GM19023 (cell line): ENCODE results near the gene ERF.
A peak's percentile ranks its signal among the peaks of the same experiment; 100 is the strongest.

Source experiments
- ATAC-seq: cut with Tn5 transposase; IDR thresholded peaks from one replicate; pipeline ENCODE4 v1.9.1; 2021; ENCODE audit warnings: mild to moderate bottlenecking, moderate library complexity; ENCODE audit not compliant: unreplicated experiment

ERF gene

GRCh38 chr19:42242512-42243409, 12.2 kb downstream of the ERF start, which contains the start of gene GSK3A:
TSS of gene GSK3A (minus strand) at chr19:42242602. CDS start at chr19:42242465, 137 bp downstream.
- ATAC-seq: peak; percentile 64

DNA sequence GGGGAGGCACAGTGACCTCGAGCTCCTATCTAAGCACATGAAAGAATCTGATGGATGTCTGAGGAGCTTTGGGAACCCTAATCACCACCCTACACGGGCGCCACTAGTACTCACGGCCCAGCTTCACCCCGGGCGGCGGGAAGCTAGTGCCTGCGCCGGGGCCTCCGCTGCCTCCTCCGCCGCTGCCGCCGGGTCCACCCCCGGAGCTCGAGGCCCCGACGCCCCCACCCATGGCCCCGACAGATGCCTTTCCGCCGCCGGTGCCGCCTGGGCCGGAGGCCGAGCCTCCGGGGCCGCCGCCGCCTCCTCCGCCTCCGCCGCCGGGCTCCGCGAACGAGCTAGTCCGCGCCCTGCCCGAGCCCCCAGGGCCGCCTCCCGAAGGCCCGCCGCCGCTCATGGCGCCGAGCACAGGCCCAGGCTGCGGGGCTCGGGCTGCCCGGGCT, 12.8 kb downstream of the ERF start:
- peak; percentile 0 for ATAC-seq

GRCh38 chr19:42241279-42241678, 13.6 kb downstream of the ERF start:
- ATAC-seq: no peak

GRCh38 chr19:42239544-42240220, 15.2 kb downstream of the ERF start:
- no peak for ATAC-seq

GRCh38 chr19:42235181-42235580, 19.7 kb downstream of the ERF start:
- no peak for ATAC-seq

GRCh38 chr19:42234364-42234763, 20.6 kb downstream of the ERF start:
- no peak for ATAC-seq

GRCh38 chr19:42233678-42234292, 21.1 kb downstream of the ERF start:
- no peak for ATAC-seq

GRCh38 chr19:42233106-42233505, 21.8 kb downstream of the ERF start:
- ATAC-seq: no peak

DNA sequence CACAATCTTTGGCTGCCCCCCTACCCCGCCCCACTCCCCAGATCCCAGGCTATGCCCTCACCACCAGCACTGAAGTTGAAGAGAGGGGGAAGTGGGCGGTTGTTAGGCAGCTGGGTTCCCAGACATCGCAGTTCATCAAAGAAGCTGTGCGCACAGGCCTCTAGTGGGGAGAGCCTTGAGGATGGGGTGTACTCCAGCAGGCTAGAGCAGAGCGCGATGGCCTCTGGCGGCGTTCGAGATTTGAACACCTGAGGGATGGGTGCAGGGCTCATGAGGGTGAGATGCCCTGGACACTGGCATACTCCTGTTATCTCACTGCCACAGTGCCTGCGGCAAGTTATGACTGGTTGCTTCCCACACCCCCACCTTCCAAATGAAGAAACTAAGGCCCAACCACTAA, 22.5 kb downstream of the ERF start:
- no peak for ATAC-seq

DNA sequence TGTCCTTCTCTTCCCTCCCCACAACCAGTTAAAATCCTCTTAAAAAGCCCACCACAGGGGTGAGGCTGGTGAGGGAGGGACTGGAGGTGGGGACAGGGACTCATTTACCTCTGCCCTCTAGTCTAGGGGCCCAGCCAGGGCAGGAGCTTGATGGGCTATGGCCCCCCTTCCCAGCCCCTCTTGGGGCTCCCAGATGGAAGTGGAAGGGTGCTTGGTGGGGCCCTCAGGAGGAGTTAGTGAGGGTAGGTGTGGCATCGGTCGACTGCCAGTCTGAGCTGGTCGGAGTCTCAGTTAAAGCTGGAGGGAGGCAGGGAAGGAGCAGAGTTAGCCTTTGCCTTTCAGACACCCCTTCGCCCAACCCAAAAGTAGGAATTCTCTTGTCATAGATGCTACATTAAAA, 24.4 kb downstream of the ERF start:
- ATAC-seq: no peak

DNA sequence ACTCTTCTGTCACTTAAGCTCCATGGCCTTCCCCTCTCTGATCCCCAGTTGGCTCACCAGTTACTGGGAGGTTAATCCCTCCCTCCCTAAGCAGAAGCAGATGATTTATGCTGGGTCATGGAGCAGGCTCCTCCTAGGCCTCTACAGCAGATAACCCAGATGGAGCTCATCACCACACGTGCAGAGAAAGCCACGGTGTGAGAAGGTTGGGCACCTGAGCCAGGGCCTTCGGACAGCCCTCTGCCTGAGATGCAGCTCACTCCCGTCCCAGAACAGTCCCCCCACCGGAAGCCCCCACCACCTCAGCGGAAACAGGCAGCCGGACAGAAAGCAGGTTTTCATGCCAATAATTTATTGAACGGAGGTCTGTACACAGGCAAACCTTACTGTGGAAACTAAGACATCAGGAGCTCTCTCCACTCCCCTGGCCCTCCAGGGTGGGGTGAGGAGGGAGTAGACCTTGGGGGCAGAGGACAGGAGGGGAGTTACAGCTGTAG, 25.0 kb downstream of the ERF start:
- no peak for ATAC-seq

- no peak for ATAC-seq
Observed at GRCh38 chr19:42229301-42229854, 25.6 kb downstream of the ERF start.

DNA sequence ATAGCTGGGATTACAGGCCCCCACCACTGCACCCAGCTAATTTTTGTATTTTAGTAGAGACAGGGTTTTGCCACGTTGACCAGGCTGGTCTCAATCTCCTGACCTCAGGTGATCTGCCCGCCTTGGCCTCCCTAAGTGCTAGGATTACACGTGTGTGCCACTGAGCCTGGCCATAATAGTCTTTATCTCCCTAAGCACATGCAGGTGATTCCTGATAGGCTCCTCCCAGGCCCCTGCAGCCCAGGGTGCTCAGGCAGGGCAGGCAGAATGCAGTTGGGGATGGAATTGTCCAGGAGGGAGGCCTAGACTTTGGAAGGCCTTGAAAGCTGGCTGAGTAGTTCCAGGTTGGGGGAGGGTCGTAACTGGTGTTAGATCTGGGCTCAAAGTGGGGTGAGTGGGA, 26.3 kb downstream of the ERF start:
- ATAC-seq: no peak

DNA sequence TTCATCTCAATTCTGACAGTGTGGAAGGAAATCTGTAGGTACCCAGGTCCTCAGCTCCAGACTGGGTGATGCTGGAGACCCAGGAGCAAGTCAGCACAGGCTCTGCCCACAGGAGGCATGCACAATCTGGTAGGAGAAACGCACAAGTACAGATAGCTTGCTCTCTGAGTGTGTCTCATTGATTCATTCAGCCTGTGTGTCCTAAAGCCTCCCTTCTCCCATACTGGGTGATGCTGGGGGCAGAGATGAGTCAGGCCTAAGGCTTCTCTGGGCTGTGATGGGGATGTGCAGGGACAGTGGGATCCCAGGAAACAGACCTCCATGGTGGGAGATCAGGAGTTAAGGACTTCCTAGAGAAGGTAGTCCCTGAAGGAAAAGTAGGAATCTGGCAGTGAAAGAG, 28.0 kb downstream of the ERF start:
- ATAC-seq: no peak

GRCh38 chr19:42225718-42226292, 29.1 kb downstream of the ERF start:
- no peak for ATAC-seq

DNA sequence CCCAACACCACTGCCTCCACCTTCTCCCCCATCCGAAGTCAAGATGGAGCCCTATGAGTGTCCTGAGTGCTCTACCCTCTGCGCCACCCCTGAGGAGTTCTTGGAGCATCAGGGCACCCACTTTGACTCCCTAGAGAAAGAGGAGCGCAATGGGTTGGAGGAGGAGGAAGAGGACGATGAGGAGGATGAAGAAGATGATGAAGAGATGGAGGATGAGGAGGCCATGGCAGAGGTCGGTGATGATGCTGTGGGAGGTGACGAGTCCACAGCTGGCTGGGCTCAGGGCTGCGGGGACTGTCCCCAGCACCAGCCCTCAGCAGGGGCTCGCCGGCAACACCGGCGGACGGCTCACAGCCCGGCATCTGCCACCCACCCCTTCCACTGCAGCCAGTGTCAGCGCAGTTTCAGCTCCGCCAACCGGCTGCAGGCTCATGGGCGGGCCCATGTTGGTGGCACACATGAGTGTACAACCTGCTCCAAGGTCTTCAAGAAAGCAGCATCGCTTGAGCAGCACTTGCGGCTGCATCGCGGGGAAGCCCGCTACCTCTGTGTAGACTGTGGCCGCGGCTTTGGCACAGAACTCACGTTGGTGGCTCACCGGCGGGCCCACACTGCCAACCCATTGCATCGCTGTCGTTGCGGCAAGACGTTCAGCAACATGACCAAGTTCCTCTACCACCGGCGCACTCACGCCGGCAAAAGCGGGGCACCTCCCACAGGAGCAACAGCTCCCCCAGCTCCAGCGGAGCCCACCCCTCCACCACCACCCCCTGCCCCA, 29.8 kb downstream of the ERF start:
- ATAC-seq: no peak

DNA sequence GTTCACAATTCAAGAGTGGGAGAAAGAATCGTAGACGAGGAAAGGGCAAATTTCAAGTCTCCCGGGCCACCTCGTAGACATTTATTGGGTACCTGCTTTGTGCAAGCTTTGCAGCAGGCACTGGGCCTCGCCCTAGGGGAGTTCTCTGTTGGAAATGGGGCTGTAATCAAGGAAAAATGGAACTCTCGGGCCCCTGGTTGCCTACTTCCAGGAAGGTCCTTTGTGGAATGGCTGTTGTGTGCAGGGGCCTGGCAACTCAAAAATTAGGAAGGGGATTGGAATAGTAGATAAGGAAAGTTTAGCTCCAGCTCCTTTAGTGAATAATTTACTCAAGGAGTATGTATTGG, 34.2 kb downstream of the ERF start:
- ATAC-seq: no peak

DNA sequence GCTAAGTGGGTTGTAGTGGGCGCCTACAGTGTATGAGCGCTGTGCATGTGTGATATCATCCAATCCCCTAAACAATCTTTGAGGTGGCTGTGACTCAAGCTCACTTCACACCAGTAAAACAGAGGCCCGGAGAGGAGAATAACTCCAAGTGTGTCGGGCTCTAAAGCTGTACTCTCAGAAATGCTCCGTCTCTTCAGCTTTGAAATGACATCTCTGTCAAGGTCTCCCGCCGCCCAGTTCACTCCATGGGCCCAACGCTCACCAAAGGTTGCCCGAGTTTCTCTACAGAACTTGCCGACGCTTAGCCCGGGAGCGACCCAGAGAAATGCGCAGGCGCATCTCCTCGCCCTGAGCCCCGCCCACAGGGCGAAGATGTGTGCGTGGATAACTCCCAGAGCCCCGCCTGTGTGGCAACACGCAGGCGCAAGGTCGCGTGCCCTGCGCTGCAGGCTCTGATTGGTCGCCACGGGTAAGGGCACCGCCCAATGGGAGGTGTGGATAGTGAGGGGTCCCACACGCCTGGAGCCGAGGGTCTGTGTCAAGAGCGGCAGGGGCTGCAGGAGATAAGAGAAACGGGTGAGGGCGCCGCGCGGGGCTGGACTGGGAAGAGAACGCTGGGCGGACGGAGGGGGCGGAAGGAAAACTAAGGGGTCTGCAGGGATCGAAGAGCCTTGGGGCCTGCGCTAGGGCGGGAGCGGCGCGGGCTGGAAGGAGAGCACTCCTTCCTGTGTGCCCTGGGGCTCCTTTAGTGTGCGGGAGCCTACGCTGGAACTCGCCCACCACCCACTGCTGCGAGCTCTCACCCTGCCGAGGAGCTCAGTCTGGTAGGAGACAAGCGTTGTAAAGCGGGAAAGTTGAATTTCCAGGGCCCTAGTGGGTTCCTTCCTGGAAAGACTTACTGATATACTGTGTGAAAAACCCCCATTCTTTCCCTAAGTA, 34.8 kb downstream of the ERF start, which contains the start of gene ZNF526:
TSS of gene ZNF526 (plus strand) at position 501 of the 939 bp plus-strand sequence. CDS start 4,092 bp downstream, outside the sequence.
- peak; percentile 72 for ATAC-seq
